Measurements from ENCODE around the gene SLIRP.
A peak's percentile ranks its signal among the peaks of the same experiment; 100 is the strongest.

- TF ChIP-seq CTCF (IDR thresholded peaks at IDR 0.05) (peak in 1 of 6 experiments; percentile 9), POLR2A (IDR thresholded peaks at IDR 0.05) (no peak)
Observed at GRCh38 chr14:77761205-77761931, 53.5 kb downstream of the SLIRP start.
